Measurements from ENCODE around the gene SCARB1.

SCARB1 gene

DNA sequence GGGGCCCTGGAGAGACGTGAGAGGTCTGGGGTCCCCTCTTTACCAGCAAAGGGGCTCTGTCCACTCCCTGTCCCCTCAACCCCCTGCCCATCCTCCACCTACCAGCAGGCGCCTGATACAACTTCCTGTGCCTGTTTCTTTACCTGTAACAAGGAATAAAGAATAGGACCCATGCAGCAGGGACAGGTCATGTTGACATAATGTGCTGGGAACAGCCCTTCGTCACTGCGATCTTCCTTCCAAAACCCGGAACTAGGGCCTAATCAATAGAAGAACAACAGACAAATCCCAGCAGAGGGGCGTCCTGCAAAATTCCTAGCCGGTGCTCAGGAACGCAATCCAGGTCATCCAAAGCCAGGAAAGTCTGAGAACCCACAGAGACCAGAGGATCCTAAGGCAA, 32.1 kb downstream of the SCARB1 start:
- Mint-ChIP-seq H3K4me1 (ENCODE audit: low read depth) (peaks cover 10% of the 10 kb centered on the region), H3K27ac (no peak overlapping the region), H3K9me3 (no peaks in the 10 kb centered on the region), H3K36me3 (ENCODE audit: low read depth) (no peaks in the 10 kb centered on the region), H3K27me3 (no peaks in the 10 kb centered on the region), H3K4me3 (no peak overlapping the region)
- no peak for DNase-seq

- no peaks in the 10 kb centered on the region for H3K9me3 Mint-ChIP-seq
- peaks cover 10% of the 10 kb centered on the region for H3K4me1 Mint-ChIP-seq (ENCODE audit: low read depth)
- H3K27ac Mint-ChIP-seq: no peak overlapping the region
- H3K4me3 Mint-ChIP-seq: no peak overlapping the region
- DNase-seq: no peak
- H3K27me3 Mint-ChIP-seq: no peaks in the 10 kb centered on the region
- no peaks in the 10 kb centered on the region for H3K36me3 Mint-ChIP-seq (ENCODE audit: low read depth)
These were observed 33.4 kb downstream of the SCARB1 start for GRCh38 chr12:124830306-124830705.

DNA sequence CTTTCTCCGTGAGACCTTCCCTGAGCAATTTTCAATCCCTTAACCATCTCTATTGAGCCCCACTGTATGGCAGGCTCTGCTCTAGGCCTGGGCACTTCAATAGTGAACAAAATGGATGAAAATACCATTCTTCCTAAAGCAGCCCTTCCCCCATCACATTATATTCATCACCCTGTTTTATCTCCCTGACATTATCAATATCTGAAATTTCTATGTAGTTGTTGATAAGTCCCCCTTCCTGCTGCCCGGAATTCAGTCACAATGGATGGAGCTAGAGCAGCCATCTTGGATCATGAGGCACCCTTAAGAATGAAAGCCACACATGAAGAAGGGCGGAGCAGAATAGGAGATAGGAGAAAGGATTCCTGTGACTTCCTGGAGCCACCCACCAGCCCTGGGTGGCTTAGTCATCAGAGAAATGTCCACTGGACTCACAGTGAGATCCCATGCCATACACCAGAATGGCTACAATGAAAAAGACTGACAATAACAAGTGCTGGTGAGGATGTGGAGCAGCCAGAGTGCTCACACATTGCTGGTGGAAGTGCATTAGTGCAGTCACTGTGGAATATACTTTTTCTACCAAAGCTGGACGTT, 33.9 kb downstream of the SCARB1 start:
- H3K27ac Mint-ChIP-seq: no peak overlapping the region
- no peaks in the 10 kb centered on the region for H3K9me3 Mint-ChIP-seq
- no peak for DNase-seq
- H3K4me3 Mint-ChIP-seq: no peak overlapping the region
- H3K36me3 Mint-ChIP-seq (ENCODE audit: low read depth): no peaks in the 10 kb centered on the region
- H3K4me1 Mint-ChIP-seq (ENCODE audit: low read depth): peaks cover 10% of the 10 kb centered on the region
- H3K27me3 Mint-ChIP-seq: no peaks in the 10 kb centered on the region

DNA sequence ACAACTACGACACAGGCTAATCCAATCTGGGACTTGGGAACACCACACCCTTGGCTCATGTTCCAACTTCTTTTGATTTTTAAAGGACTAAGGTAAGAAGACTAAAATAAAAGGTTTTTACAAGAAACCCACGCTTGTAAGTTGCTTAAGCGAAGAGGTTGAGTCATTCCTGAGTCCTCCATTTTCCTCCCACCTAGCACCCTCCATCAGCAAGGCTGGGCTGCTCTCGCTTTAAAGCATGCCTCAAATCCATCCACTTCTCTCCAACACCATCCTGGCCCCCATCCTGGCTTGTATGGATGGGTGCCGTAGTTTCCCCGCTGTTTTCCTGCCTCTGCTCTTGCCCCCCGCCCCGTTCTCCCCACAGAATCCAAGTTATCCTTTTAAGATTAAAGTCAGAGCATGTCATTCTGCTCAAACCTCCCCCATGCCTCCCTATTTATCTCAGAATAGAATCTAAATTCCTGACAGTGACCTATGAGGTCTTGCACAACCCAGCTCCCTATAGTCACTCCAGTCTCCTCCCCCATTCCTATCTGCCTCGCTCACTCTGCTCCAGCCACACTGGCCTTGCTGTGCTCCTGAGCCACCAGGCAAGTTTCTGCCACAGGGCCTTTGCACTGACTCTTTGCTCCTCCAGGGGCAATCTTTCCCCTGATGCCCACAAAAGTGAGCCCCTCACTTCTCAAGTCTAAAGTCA, 34.5 kb downstream of the SCARB1 start:
- H3K4me3 Mint-ChIP-seq: no peak overlapping the region
- no peaks in the 10 kb centered on the region for H3K36me3 Mint-ChIP-seq (ENCODE audit: low read depth)
- no peak overlapping the region for H3K27ac Mint-ChIP-seq
- no peak for DNase-seq
- peaks cover 10% of the 10 kb centered on the region for H3K4me1 Mint-ChIP-seq (ENCODE audit: low read depth)
- H3K27me3 Mint-ChIP-seq: no peaks in the 10 kb centered on the region
- H3K9me3 Mint-ChIP-seq: no peaks in the 10 kb centered on the region

DNA sequence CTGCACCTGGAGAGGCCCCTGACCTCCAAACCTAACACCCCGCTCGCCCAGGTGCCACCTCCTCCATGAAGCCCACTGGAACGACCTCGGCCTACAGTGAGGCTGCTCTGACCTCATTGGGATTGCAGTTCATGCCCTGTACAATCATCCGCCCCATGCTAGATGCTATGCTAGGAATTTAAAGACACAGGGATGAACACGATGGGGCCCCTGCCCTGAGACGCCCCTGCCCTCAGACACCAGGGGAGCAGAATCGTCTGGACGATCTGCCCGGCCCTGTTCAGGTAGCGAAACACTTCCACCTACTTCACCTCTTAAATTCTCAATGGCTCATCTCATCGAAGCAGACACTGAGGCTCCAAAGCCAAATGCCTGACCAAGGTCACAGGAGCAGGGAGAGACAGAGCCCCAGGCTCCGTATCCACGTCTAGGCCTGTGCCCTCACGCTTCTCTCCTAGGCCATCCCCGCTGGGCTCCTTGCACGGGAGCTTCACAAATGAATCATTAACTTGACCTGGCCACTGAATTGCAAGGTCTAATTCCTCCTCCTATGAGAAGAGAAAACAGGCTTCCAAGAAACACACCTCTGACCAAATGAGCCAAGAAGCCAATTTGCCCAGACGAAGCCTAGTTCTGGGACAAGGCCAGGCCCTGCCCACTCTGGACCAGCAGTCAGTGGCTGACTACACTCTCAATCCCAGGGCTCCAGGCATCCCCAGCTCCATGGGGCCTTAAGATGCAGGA, 35.2 kb downstream of the SCARB1 start:
- peak overlapping the region; percentile 2 for H3K27ac Mint-ChIP-seq
- H3K27me3 Mint-ChIP-seq: no peaks in the 10 kb centered on the region
- no peaks in the 10 kb centered on the region for H3K36me3 Mint-ChIP-seq (ENCODE audit: low read depth)
- H3K9me3 Mint-ChIP-seq: no peaks in the 10 kb centered on the region
- no peak overlapping the region for H3K4me3 Mint-ChIP-seq
- peaks cover 10% of the 10 kb centered on the region for H3K4me1 Mint-ChIP-seq (ENCODE audit: low read depth)
- DNase-seq: no peak

- Mint-ChIP-seq H3K4me3 (no peak overlapping the region), H3K4me1 (ENCODE audit: low read depth) (peaks cover 10% of the 10 kb centered on the region), H3K36me3 (ENCODE audit: low read depth) (no peaks in the 10 kb centered on the region), H3K9me3 (no peaks in the 10 kb centered on the region), H3K27me3 (no peaks in the 10 kb centered on the region), H3K27ac (no peak overlapping the region)
- no peak for DNase-seq
These were observed 36.0 kb downstream of the SCARB1 start for GRCh38 chr12:124827588-124828184.

- Mint-ChIP-seq H3K4me1 (ENCODE audit: low read depth) (peaks cover 9% of the 10 kb centered on the region), H3K9me3 (no peaks in the 10 kb centered on the region), H3K4me3 (no peak overlapping the region), H3K36me3 (ENCODE audit: low read depth) (no peaks in the 10 kb centered on the region), H3K27ac (no peak overlapping the region), H3K27me3 (no peaks in the 10 kb centered on the region)
- DNase-seq: no peak
These were observed 39.5 kb downstream of the SCARB1 start for GRCh38 chr12:124824195-124824594.

DNA sequence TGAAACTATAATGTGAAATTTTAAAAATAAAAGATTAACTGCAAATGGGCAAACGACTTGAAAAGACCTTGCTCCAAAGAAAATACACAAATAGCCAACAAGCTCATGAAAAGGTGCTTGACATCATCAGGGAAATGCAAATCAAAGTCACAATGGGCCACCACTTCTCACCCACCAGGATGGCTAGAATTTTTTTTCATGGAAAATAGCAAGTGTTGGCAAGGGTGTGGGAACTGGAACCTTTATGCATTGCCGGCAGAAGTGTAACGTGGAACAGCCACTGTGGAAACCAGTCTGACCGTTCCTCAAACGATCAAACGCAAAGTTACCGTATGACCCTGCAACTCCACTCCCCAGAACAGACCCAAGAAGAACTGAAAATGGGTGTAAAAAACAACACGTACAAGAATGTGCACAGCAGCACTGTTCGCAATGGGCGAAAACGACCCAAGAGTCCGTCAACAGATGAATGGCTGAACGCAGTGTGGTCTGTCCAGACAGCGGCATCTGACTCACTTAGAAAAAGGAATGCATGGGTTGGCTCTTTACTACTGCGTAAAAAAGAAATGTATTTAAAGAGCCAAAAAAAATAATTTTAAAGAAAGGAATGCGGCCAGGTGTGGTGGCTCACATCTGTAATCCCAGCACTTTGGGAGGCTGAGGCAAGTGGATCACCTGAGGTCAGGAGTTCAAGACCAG, 40.2 kb downstream of the SCARB1 start:
- no peaks in the 10 kb centered on the region for H3K9me3 Mint-ChIP-seq
- H3K4me1 Mint-ChIP-seq (ENCODE audit: low read depth): peaks cover 8% of the 10 kb centered on the region
- H3K27ac Mint-ChIP-seq: no peak overlapping the region
- H3K4me3 Mint-ChIP-seq: no peak overlapping the region
- H3K36me3 Mint-ChIP-seq (ENCODE audit: low read depth): no peaks in the 10 kb centered on the region
- DNase-seq: no peak
- no peaks in the 10 kb centered on the region for H3K27me3 Mint-ChIP-seq

DNA sequence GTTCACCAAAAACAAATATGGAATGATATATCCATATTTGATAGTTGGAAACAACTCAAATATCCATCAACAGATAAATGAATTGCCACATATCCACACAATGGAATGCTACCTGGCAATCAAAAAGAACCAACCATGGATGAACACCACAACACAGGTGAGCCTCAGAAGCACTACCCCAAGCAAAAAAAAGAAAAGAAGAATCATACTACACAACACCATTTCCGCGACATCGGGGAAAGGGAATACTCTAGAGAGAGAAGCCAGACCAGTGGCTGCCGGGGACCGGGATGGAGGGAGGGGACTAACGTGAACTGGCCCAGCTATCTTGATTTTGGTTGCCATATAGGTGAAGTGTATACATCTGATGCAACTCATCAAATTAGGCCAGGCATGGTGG, 41.4 kb downstream of the SCARB1 start:
- Mint-ChIP-seq H3K4me1 (ENCODE audit: low read depth) (no peaks in the 10 kb centered on the region), H3K9me3 (no peaks in the 10 kb centered on the region), H3K27me3 (no peaks in the 10 kb centered on the region), H3K36me3 (ENCODE audit: low read depth) (peaks cover 3% of the 10 kb centered on the region), H3K4me3 (no peak overlapping the region), H3K27ac (no peak overlapping the region)
- DNase-seq: no peak

DNA sequence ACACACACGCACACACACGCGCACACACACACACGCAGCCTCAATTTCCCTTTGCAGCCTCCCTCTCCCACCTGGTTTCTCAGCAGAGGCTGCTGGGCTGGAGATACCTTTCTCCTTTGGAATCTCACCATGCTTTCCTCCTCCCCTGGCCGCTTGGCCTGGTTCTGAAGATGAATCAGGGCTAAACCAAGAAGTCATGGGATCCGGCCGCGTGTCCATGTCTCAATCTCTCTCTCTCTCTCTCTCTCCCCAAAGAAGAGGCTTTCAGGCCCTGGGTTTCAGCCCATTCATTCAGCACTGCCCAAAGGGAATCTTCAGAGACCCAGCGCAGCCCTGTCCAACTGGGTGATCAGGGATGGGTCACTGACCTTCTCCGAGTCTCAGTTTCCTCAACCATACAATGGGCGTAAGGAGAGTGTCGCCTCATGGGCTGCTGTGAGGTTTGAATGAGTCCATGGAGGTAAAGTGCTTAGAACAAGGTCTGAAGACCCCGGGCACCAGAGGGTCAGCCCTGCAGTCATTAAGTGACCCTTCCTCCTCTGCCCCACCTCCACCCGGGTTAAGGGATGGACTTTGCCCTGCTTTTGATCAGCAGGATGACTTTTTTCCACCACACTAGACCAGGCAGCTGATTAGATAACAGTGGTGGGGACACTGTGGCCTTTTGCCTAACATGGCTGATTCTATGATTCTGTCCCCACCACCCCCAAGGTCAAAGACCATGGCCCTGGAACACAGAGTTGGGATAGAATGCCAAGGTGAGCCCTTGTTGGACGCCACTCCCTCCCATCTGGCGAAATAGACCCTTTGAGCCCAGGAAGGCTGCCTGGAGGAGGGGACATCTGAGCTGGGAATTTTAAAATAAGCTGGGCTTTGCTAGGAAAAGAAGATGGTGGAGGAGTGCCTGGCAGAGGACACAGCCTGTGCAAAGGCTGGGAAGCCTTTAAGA, 42.1 kb downstream of the SCARB1 start:
- H3K4me1 Mint-ChIP-seq (ENCODE audit: low read depth): no peaks in the 10 kb centered on the region
- H3K27me3 Mint-ChIP-seq: no peaks in the 10 kb centered on the region
- peaks cover 3% of the 10 kb centered on the region for H3K36me3 Mint-ChIP-seq (ENCODE audit: low read depth)
- no peak for DNase-seq
- H3K4me3 Mint-ChIP-seq: no peak overlapping the region
- no peaks in the 10 kb centered on the region for H3K9me3 Mint-ChIP-seq
- H3K27ac Mint-ChIP-seq: no peak overlapping the region

DNA sequence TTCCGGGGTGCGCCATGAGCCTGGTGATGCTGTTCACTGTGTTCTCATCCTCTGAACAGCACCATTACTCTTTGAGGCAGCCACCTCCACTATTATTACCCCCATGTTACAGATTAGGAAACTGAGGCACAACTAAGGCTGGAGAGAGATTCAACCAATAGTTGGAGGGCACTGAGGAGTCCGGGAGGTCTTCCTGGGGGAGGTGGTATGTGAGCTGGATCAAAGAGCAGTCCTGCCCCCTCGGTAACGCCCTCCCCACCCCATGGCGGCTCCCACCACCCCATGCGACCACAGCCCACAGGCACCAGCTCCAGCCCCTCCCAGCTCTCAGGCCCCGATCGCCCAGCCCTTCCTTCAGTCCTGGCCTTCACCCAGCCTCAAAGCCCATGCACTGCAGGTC, 43.5 kb downstream of the SCARB1 start:
- H3K27me3 Mint-ChIP-seq: no peaks in the 10 kb centered on the region
- no peaks in the 10 kb centered on the region for H3K9me3 Mint-ChIP-seq
- DNase-seq: no peak
- no peaks in the 10 kb centered on the region for H3K4me1 Mint-ChIP-seq (ENCODE audit: low read depth)
- no peak overlapping the region for H3K4me3 Mint-ChIP-seq
- H3K27ac Mint-ChIP-seq: no peak overlapping the region
- peaks cover 11% of the 10 kb centered on the region for H3K36me3 Mint-ChIP-seq (ENCODE audit: low read depth)

GRCh38 chr12:124819525-124819924, 44.1 kb downstream of the SCARB1 start:
- Mint-ChIP-seq H3K27me3 (no peaks in the 10 kb centered on the region), H3K4me3 (no peak overlapping the region), H3K36me3 (ENCODE audit: low read depth) (peaks cover 17% of the 10 kb centered on the region), H3K9me3 (no peaks in the 10 kb centered on the region), H3K27ac (no peak overlapping the region), H3K4me1 (ENCODE audit: low read depth) (no peaks in the 10 kb centered on the region)
- DNase-seq: no peak

DNA sequence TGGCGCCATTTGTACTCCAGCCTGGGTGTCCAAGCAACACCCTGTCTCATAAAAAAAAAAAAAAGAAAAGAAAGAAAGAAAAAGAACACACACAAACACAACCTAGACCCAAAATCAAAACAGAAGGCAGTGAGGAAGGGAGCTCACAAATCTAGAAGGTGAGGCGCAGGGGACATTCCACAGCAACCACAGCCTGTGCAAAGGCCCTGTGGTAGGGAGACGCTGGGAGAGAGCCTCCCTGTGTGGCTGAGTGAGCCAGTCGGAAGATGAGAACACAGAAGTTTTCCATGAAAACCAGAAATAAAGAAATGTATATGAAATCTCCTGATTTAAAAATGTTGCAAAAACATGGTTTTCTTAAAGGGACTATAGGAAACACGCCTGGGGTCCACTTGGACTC, 44.6 kb downstream of the SCARB1 start:
- H3K36me3 Mint-ChIP-seq (ENCODE audit: low read depth): peaks cover 21% of the 10 kb centered on the region
- no peak for DNase-seq
- no peak overlapping the region for H3K4me3 Mint-ChIP-seq
- H3K4me1 Mint-ChIP-seq (ENCODE audit: low read depth): no peaks in the 10 kb centered on the region
- no peaks in the 10 kb centered on the region for H3K27me3 Mint-ChIP-seq
- H3K9me3 Mint-ChIP-seq: no peaks in the 10 kb centered on the region
- H3K27ac Mint-ChIP-seq: no peak overlapping the region

All from activated T-cell treated with anti-CD3 and anti-CD28 coated beads, Interleukin-2, amount 50 U/mL, for 24 hours (primary cell).